K562 (cell line): Measurements from ENCODE around the gene STAT4. TPM values are rescaled to one million over a fixed set of nuclear protein-coding genes. Genes with fewer than 3 reads are reported as not detected.

Experiments used
- ATAC-seq: fragments of 200-7000 bp; cut with Tn5 transposase; 3 replicates; pipeline ENCODE4 v1.9.1; 2020; ENCODE audit warnings: moderate library complexity
- BruUV-seq: library from RNA; stranded (reverse); fragments of 400-500 nt; replicated peaks from 2 replicates; lab custom pipeline; 2021; lab: Mats Ljungman, UMichigan
- CTCF ChIA-PET: fragments of 300-600 bp; formaldehyde crosslinking; extraction: SDS; loops from one replicate; lab custom pipeline; 2021; ENCODE audit warnings: low intra/inter-chr PET ratio; lab: Yijun Ruan, JAX
- POLR2A ChIA-PET: fragments of 300-600, 350-650 bp; sonication (Branson Sonifier 250); formaldehyde crosslinking; extraction: SDS; loops from one replicate; lab custom pipeline; 2021; ENCODE audit warnings: antibody characterized with exemption, inconsistent platforms; lab: Yijun Ruan, JAX
- DNase-seq, 4 experiments: peaks; one replicate each; pipeline versions ENCODE4 v3.0.0 to v3.0.0-alpha.2; 2011 to 2018; ENCODE audit warnings: low spot score in 3 of 4, mixed read lengths in 3 of 4; ENCODE audit errors: extremely low read depth in 1 of 4
- FAIRE-seq: peaks from 2 replicates; lab custom pipeline; 2011; peaks lifted over from hg19 to GRCh38; lab: Jason Lieb, UNC
- H2AFZ ChIP-seq: 2 replicates; pipeline ENCODE4 v1.6.0; 2011; ENCODE audit warnings: low read depth, low read length, control low read depth, inconsistent platforms
- H3K27ac ChIP-seq: fragments of 200-600 bp; 3 replicates; pipeline ENCODE4 v1.8.0; 2011; ENCODE audit warnings: low read depth, mild to moderate bottlenecking, control low read depth, inconsistent platforms, low read length, moderate library complexity, mixed read lengths; ENCODE audit errors: extremely low read depth
- H3K27me3 ChIP-seq, 2 experiments: fragments of 300-600 bp in 1 of 2; 2 replicates in 1 of 2; 3 replicates in 1 of 2; pipeline versions ENCODE4 v1.6.0 to v1.8.0; 2011; ENCODE audit warnings: inconsistent platforms in 2 of 2, low read length in 2 of 2, mild to moderate bottlenecking in 1 of 2, mixed read lengths in 1 of 2, moderate library complexity in 1 of 2; ENCODE audit not compliant: control insufficient read depth in 2 of 2, insufficient read depth in 2 of 2
- H3K36me3 ChIP-seq: fragments of 300-600 bp; 3 replicates; pipeline ENCODE4 v1.8.0; 2011; ENCODE audit warnings: mild to moderate bottlenecking, low read length, inconsistent platforms; ENCODE audit not compliant: control insufficient read depth, insufficient read depth
- H3K4me1 ChIP-seq, 2 experiments: fragments of 200-600 bp in 1 of 2; replicated peaks in 1 of 2; 2 replicates in 1 of 2; 3 replicates in 1 of 2; pipeline versions ENCODE4 v1.5.1 to v1.8.0; 2011; ENCODE audit warnings: inconsistent platforms in 2 of 2, low read length in 2 of 2, mild to moderate bottlenecking in 1 of 2, mixed read lengths in 1 of 2, moderate library complexity in 1 of 2; ENCODE audit not compliant: control insufficient read depth in 2 of 2, insufficient read depth in 2 of 2
- H3K4me2 ChIP-seq: 2 replicates; pipeline ENCODE4 v1.6.1; 2011; ENCODE audit warnings: low read length, control low read depth, inconsistent platforms, mixed read lengths; ENCODE audit not compliant: insufficient read depth
- H3K4me3 ChIP-seq: fragments of 200-600 bp; sonication (generic), shearing (Covaris generic); 2 replicates; pipeline ENCODE4 v1.5.1; 2016; ENCODE audit warnings: control low read depth, inconsistent platforms
- H3K79me2 ChIP-seq: fragments of 200-600 bp; 3 replicates; pipeline ENCODE4 v1.8.0; 2011; ENCODE audit warnings: low read length, inconsistent platforms; ENCODE audit not compliant: control insufficient read depth, insufficient read depth
- H3K9ac ChIP-seq, 2 experiments: 2 replicates each; pipeline versions ENCODE4 v1.6.0 to v1.6.1; 2011; ENCODE audit warnings: low read depth in 2 of 2, low read length in 2 of 2, control low read depth in 1 of 2, inconsistent platforms in 1 of 2, mild to moderate bottlenecking in 1 of 2, mixed read lengths in 1 of 2; ENCODE audit not compliant: insufficient read depth in 1 of 2
- H3K9me1 ChIP-seq: one replicate; pipeline ENCODE4 v1.6.0; 2011; ENCODE audit warnings: inconsistent platforms, mild to moderate bottlenecking, low read length, moderate library complexity; ENCODE audit not compliant: control insufficient read depth, insufficient read depth
- H3K9me3 ChIP-seq: replicated peaks from 2 replicates; pipeline ENCODE4 v1.5.1; 2011; ENCODE audit warnings: low read depth, low read length, inconsistent platforms; ENCODE audit not compliant: control insufficient read depth, insufficient read depth
- H4K20me1 ChIP-seq: replicated peaks from 2 replicates; pipeline ENCODE4 v1.6.1; 2011; ENCODE audit warnings: low read length, inconsistent platforms, mixed read lengths; ENCODE audit not compliant: control insufficient read depth, insufficient read depth
- CREBBP ChIP-seq: IDR thresholded peaks from one replicate; pipeline ENCODE4 v1.6.1; 2012; ENCODE audit warnings: low read depth, mild to moderate bottlenecking, control low read depth, inconsistent platforms, low read length
- MAFG ChIP-seq: fragments of 450-650 bp; conservative IDR thresholded peaks from 2 replicates; pipeline ENCODE4 v1.6.1; 2016; ENCODE audit warnings: missing genetic modification characterization, missing compliant biosample characterization
- MEF2A ChIP-seq: IDR thresholded peaks from 2 replicates; pipeline ENCODE4 v1.6.1; 2011; ENCODE audit warnings: low read depth, mild to moderate bottlenecking, low read length, moderate library complexity; ENCODE audit not compliant: control insufficient read depth
- PCBP2 ChIP-seq: fragments of 200-400 bp; formaldehyde crosslinking; IDR thresholded peaks from 2 replicates; pipeline ENCODE4 v1.6.1; 2018; ENCODE audit warnings: low read length, low read depth, mild to moderate bottlenecking, moderate library complexity; ENCODE audit not compliant: poor library complexity, severe bottlenecking
- ZNF124 ChIP-seq: sonication (generic); formaldehyde crosslinking; IDR thresholded peaks from 2 replicates; pipeline ENCODE4 v1.8.1; 2022; ENCODE audit warnings: missing genetic modification reagents
- ZNF511 ChIP-seq: sonication (generic); formaldehyde crosslinking; IDR thresholded peaks from 2 replicates; pipeline ENCODE4 v1.8.0; 2022; ENCODE audit warnings: mild to moderate bottlenecking, missing genetic modification reagents
- WGBS: fragments of 100-300 bp; shearing (Covaris generic); methylation state at CpG from one replicate; pipeline ENCODE4 v1.1.6; 2016; ENCODE audit warnings: low coverage, mixed read lengths; ENCODE audit not compliant: insufficient coverage; ENCODE audit errors: missing lambda C conversion rate; 5-methylcytosine and 5-hydroxymethylcytosine counted together
- in situ Hi-C: fragments of 300-500 bp; cut with MboI; formaldehyde crosslinking; loops from 4 replicates; pipeline ENCODE4 v1.15.0; 2018; ENCODE audit warnings: inconsistent platforms, mixed read lengths
- intact Hi-C: fragments of 100-400 bp; cut with micrococcal nuclease; formaldehyde crosslinking; loops from 2 replicates; pipeline ENCODE4 v1.14.2; 2022
- polyA plus RNA-seq, 8 experiments: library from polyadenylated mRNA; depleted of rRNA in 4 of 8; stranded (reverse) in 5 of 8; unstranded in 3 of 8; fragments of >200 nt; fragmentation: Nextera tagmentation in 2 of 8; fragmentation: Illumina TruSeq in 1 of 8; extraction: Ambion mirVana in 2 of 8; extraction: Trizol in 1 of 8; gene quantifications; 2 replicates each; pipeline versions ENCODE4 v1.2.1 to v1.2.3, GENCODE V29; 2011 to 2014; ENCODE audit warnings: inconsistent platforms in 1 of 8, missing spikeins in 1 of 8
- total RNA-seq, 7 experiments: library from RNA; depleted of rRNA in 6 of 7; stranded (reverse); fragments of >200 nt in 6 of 7; fragmentation: Illumina TruSeq in 2 of 7; extraction: Trizol in 2 of 7; gene quantifications; 2 replicates each; pipeline versions ENCODE4 v1.2.1 to v1.2.3, GENCODE V29; 2011 to 2021; ENCODE audit warnings: low replicate concordance in 1 of 7

Gene STAT4
- total and polyA plus RNA-seq, 9 of the 15 experiments (the other 6 are each of a cell fraction or from before 2014, with no cell fraction given), result 0.01 to 0.06 (median 0.03) TPM; not detected in 6

DNA sequence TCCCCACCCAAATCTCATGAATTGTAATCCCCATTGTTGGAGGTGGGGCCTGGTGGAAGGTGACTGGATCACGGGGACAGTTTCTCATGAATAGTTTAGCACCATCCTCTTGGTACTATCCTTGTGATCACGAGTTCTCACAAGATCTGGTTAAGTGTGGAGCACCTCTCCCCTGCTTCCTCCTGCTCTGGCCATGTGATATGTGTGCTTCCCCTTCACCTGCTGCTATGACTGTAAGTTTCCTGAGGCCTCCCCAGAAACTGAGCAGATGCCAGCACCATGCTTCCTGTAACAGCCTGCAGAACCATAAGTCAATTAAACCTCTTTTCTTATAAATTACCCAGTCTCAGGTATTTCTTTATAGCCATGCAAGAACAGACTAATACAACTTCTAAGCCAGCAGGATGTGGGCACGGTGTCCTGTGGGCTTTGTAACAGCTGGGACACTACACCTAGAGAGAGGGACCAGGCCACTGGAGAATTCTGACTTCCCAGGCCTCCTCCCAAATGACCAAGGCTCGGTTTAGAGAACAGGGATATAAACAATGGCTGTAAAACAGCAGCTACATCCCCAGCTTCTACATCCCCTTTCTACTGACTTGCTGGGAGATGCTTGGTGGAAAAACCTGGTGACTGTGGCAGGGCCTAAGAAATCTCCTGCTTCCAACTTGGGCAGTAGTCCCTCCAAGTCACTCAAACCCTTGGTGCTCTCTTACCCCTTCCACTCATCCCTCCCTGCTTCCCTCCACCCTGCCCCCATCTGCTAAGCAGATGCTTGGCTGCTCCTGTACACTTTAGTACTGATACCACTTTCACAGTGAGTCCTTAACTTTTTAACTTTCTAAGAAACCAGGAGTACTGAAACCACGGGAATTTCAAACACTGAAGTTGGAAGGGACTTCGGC lies 147.1 kb downstream of the STAT4 start:
- no TSS peak for BruUV-seq
- no peak overlapping the region for H3K27ac ChIP-seq
- no peaks in the 10 kb centered on the region for H3K9me1 ChIP-seq
- no peak overlapping the region for H2AFZ ChIP-seq
- no peaks in the 10 kb centered on the region for H3K27me3 ChIP-seq
- no peaks in the 10 kb centered on the region for H4K20me1 ChIP-seq
- no peak overlapping the region for H3K9ac ChIP-seq
- no peaks in the 10 kb centered on the region for H3K4me1 ChIP-seq
- no peaks in the 10 kb centered on the region for H3K79me2 ChIP-seq
- DNase-seq, result no peak
- 87% methylated on average over 6 of the region's 6 CpGs for WGBS
- TF ChIP-seq ZNF124 (CRISPR knock-in tag) (no peak), MEF2A (no peak), PCBP2 (no peak), CREBBP (no peak), ZNF511 (CRISPR knock-in tag) (no peak), MAFG (tag) (no peak)
- H3K4me3 ChIP-seq, result no peak overlapping the region
- ChIA-PET CTCF (no interaction called here), POLR2A (no interaction called here)
- H3K36me3 ChIP-seq, result peaks cover 99% of the 10 kb centered on the region
- in situ Hi-C loops (no loop called here), intact Hi-C loops (no loop called here)
- no peaks in the 10 kb centered on the region for H3K9me3 ChIP-seq
- no peak overlapping the region for H3K4me2 ChIP-seq
- ATAC-seq, result no peak
- no peak for FAIRE-seq
